Common myeloid progenitor, CD34-positive (primary cell): ENCODE data around the gene NECTIN4. TPM values are rescaled to one million over a fixed set of nuclear protein-coding genes. Genes with fewer than 3 reads are reported as not detected.

ENCODE experiments used
- CTCF ChIA-PET: fragments of 350-600 bp; sonication (Branson Sonifier 250); formaldehyde crosslinking; loops from one replicate; lab custom pipeline; 2021; ENCODE audit warnings: antibody characterized with exemption; lab: Charles Lee
- POLR2A ChIA-PET: fragments of 350-600 bp; sonication (Branson Sonifier 250); formaldehyde crosslinking; loops from one replicate; lab custom pipeline; 2021; ENCODE audit warnings: antibody characterized with exemption; lab: Charles Lee
- DNase-seq, 3 donors: peaks; one replicate each; pipeline versions ENCODE4 v3.0.0 to v3.0.0-alpha.2; 2013
- H3K27ac ChIP-seq, 2 experiments: 1 replicate in 1 of 2; 2 replicates in 1 of 2; pipeline ENCODE4 v1.7.0; 2013; ENCODE audit warnings: inconsistent platforms in 2 of 2, low read length in 2 of 2, mild to moderate bottlenecking in 2 of 2, low read depth in 1 of 2, moderate library complexity in 1 of 2; ENCODE audit not compliant: severe bottlenecking in 2 of 2, insufficient read depth in 1 of 2, poor library complexity in 1 of 2
- H3K27me3 ChIP-seq, 5 experiments: replicated peaks in 2 of 5; 1 replicate in 3 of 5; 2 replicates in 2 of 5; pipeline versions ENCODE4 v1.6.1 to v1.7.0; 2013; ENCODE audit warnings: low read length in 4 of 5, mild to moderate bottlenecking in 2 of 5, moderate library complexity in 2 of 5, inconsistent platforms in 1 of 5; ENCODE audit not compliant: insufficient read depth in 5 of 5, control insufficient read depth in 4 of 5
- H3K36me3 ChIP-seq, 4 experiments: 1 replicate in 2 of 4; 2 replicates in 2 of 4; pipeline versions ENCODE4 v1.6.1 to v1.7.0; 2013; ENCODE audit warnings: low read length in 3 of 4, control low read depth in 1 of 4, mild to moderate bottlenecking in 1 of 4; ENCODE audit not compliant: control insufficient read depth in 4 of 4, insufficient read depth in 4 of 4
- H3K4me1 ChIP-seq, 4 experiments: 1 replicate in 3 of 4; 2 replicates in 1 of 4; pipeline versions ENCODE4 v1.6.1 to v1.7.1; 2013; ENCODE audit warnings: low read length in 3 of 4, mild to moderate bottlenecking in 3 of 4, control low read depth in 1 of 4, inconsistent platforms in 1 of 4, moderate library complexity in 1 of 4; ENCODE audit not compliant: control insufficient read depth in 4 of 4, insufficient read depth in 4 of 4; ENCODE audit errors: control extremely low read depth in 1 of 4
- H3K4me3 ChIP-seq, 7 experiments: 1 replicate in 4 of 7; 2 replicates in 3 of 7; pipeline versions ENCODE4 v1.5.1 to v1.7.0; 2013; ENCODE audit warnings: mild to moderate bottlenecking in 7 of 7, low read length in 6 of 7, moderate library complexity in 6 of 7, inconsistent platforms in 2 of 7, low read depth in 2 of 7, control low read depth in 1 of 7; ENCODE audit not compliant: insufficient read depth in 4 of 7, control insufficient read depth in 1 of 7; ENCODE audit errors: extremely low read depth in 1 of 7
- H3K9me3 ChIP-seq, 5 experiments: 1 replicate in 4 of 5; 2 replicates in 1 of 5; pipeline versions ENCODE4 v1.6.1 to v1.7.1; 2013; ENCODE audit warnings: low read length in 4 of 5, mild to moderate bottlenecking in 2 of 5, inconsistent platforms in 1 of 5, low read depth in 1 of 5, moderate library complexity in 1 of 5; ENCODE audit not compliant: control insufficient read depth in 4 of 5, insufficient read depth in 2 of 5; ENCODE audit errors: control extremely low read depth in 1 of 5
- WGBS: methylation state at CpG from one replicate; pipeline ENCODE4 v1.1.5; 2013; ENCODE audit not compliant: insufficient coverage; 5-methylcytosine and 5-hydroxymethylcytosine counted together
- polyA plus RNA-seq: library from polyadenylated mRNA; unstranded; fragments of 120-200 nt; gene quantifications from one replicate; pipeline ENCODE4 v1.2.1, GENCODE V29; 2013

Gene NECTIN4
- polyA plus RNA-seq = not detected

DNA sequence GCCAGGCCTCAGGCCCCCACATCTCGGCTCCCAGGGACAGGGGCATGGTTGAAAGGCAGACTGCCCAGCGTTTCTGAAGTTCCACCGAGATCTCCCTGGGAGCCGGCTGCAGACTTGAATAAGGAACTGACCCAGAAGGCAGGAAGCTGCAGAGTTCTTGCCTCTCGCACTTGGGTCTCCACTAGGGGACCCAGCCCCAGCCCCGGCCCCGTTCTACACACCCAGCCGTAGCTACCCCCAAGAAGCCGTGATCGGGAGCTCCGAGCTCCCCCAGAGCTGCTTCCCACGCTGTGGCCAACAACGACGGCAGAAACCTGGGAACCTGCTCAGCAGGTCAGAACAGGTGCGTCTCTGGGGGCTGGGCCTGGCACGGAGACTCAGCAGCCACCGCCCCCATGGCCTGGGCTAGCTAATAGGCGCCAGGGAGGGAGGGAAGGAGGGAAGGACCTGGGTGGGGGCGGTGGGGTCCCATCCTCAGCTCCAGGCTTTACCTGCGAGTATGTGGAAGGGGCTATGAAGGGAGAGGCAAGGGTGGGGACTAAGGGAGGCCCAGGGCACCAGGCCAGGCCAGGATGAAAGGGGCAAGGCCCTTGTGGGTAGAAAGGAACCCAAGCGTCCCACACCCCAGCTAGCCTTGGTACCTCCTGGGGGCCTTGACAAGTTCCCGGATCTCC, at the start of gene NECTIN4:
TSS of gene NECTIN4 (minus strand) at position 308 of the 674 bp plus-strand sequence. CDS start at position 46, 262 bp downstream.
- no peak within 1 kb of the TSS for H3K27ac ChIP-seq
- DNase-seq = peak in 1 of 3 donors; percentile 37
- WGBS = 83% methylated on average over 18 of the region's 22 CpGs
- peaks cover 0 to 16% (median 2%) of the 10 kb centered on the region in 4 experiments for H3K4me1 ChIP-seq
- H3K36me3 ChIP-seq = no peaks in the 10 kb centered on the region
- ChIA-PET CTCF (interaction anchor here (0.6 to 2.1 kb wide), 10 partner anchors 8 to 89 kb away, joined by 3 to 11 read pairs (median 3); partner anchors contain the start of genes ARHGAP30 and F11R), POLR2A (no interaction called here)
- no peaks in the 10 kb centered on the region for H3K9me3 ChIP-seq
- H3K27me3 ChIP-seq = no peaks in the 10 kb centered on the region
- no peak within 1 kb of the TSS for H3K4me3 ChIP-seq

DNA sequence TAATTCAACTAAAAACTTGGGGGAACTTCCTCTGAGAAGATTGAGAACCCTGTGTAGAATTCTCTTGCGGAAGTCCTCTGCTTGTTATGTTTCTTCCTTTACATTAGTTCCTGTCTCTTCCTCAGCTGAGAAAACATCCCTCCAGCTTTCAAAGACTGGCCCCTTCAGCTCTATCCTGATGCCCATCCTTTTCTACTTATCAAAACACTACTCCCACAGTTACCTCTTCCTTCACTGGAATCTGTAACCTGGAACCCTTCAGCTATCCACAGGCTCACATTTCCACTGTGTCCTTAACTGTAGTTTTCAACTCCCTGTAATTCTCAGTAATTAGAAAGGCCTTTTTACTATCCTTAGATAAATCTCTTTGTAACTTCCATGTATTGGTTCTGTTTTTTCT, 49.1 kb upstream of the NECTIN4 start:
- Histone ChIP-seq H3K36me3 (peaks cover 0 to 2% (median 0%) of the 10 kb centered on the region in 4 experiments), H3K4me3 (no peak overlapping the region), H3K9me3 (no peaks in the 10 kb centered on the region), H3K4me1 (peaks cover 0 to 14% (median 4%) of the 10 kb centered on the region in 4 experiments), H3K27me3 (no peaks in the 10 kb centered on the region), H3K27ac (no peak overlapping the region)
- WGBS = no CpG with 5 or more reads among the region's 1 CpG
- no peak for DNase-seq
- ChIA-PET CTCF (interaction anchor here (0.8 to 11.2 kb wide), 23 partner anchors 9 to 148 kb away, joined by 3 to 118 read pairs (median 7); partner anchors contain the start of genes ARHGAP30, KLHDC9, NIT1 and PFDN2), POLR2A (no interaction called here)

DNA sequence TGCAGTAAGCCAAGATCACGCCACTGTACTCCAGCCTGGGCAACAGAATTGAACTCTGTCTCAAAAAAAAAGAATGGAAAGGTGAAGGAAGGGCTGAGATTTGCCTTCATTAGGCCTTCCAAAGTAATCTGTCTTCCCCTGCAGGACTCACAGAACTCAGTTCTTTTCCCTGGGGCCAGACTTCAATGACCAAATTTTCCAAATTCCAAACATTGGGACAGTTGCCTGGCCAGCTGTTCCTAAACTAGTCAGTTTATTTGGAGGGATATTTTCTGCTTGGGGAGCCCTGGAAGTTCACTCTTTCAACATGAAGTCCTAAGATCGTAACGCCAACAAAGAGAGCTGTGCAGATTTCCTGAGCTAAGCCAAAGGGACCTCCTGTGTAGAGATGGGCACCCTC, 48.5 kb upstream of the NECTIN4 start:
- Histone ChIP-seq H3K4me3 (no peak overlapping the region), H3K27ac (no peak overlapping the region), H3K27me3 (no peaks in the 10 kb centered on the region), H3K4me1 (peaks cover 0 to 17% (median 7%) of the 10 kb centered on the region in 4 experiments), H3K9me3 (no peaks in the 10 kb centered on the region), H3K36me3 (peaks cover 0 to 2% (median 0%) of the 10 kb centered on the region in 4 experiments)
- WGBS = 88% methylated on average over 1 of the region's 3 CpGs
- CTCF ChIA-PET = interaction anchor here (0.6 to 11.2 kb wide), 19 partner anchors 10 to 542 kb away, joined by 3 to 118 read pairs (median 7); partner anchors contain the start of genes ARHGAP30, KLHDC9, PPOX and UFC1
- POLR2A ChIA-PET = no interaction called here
- DNase-seq = no peak

DNA sequence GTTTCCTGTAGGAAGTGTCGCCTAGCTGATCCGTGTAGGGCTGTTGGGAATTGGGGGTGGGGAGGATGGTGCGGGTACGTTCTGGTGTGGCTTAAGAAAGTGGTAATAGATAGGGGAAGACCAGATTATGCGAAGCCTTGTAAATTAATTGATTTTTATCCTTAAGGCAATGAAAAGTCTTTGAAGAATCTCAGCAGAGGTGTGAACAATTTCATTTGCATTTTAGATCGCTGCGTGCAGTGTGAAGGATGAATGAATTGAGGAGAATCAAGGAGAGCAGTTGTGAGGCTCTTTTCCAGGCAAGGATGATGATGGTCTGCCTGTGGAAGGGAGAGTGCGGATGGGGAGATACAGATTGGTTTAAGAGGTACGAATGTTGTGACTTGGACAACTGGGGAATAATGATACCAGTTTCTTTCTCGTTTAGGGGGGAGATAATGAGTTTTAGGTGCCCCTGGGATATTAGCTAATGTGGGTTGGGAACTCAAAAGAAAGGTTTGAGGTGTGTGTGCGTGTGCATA, 43.9 kb upstream of the NECTIN4 start:
- WGBS = 17% methylated on average over 10 of the region's 11 CpGs
- H3K9me3 ChIP-seq = no peaks in the 10 kb centered on the region
- peak overlapping the region; percentile 85 to 92 for H3K27ac ChIP-seq
- ChIA-PET POLR2A (interaction anchor here (0.9 to 1.4 kb wide), 4 partner anchors 8 to 32 kb away, joined by 3 to 7 read pairs (median 4); partner anchors contain the start of genes NIT1 and PFDN2), CTCF (interaction anchor here (0.7 to 11.2 kb wide), 10 partner anchors 7 to 136 kb away, joined by 3 to 118 read pairs (median 4); partner anchors contain the start of genes ARHGAP30, KLHDC9, NIT1 and PFDN2)
- H3K27me3 ChIP-seq = no peaks in the 10 kb centered on the region
- peaks cover 3 to 21% (median 12%) of the 10 kb centered on the region in 4 experiments for H3K36me3 ChIP-seq
- DNase-seq = no peak
- H3K4me1 ChIP-seq = peaks cover 8 to 22% (median 17%) of the 10 kb centered on the region in 4 experiments
- peak overlapping the region; percentile 82 to 97 (median 95) for H3K4me3 ChIP-seq

DNA sequence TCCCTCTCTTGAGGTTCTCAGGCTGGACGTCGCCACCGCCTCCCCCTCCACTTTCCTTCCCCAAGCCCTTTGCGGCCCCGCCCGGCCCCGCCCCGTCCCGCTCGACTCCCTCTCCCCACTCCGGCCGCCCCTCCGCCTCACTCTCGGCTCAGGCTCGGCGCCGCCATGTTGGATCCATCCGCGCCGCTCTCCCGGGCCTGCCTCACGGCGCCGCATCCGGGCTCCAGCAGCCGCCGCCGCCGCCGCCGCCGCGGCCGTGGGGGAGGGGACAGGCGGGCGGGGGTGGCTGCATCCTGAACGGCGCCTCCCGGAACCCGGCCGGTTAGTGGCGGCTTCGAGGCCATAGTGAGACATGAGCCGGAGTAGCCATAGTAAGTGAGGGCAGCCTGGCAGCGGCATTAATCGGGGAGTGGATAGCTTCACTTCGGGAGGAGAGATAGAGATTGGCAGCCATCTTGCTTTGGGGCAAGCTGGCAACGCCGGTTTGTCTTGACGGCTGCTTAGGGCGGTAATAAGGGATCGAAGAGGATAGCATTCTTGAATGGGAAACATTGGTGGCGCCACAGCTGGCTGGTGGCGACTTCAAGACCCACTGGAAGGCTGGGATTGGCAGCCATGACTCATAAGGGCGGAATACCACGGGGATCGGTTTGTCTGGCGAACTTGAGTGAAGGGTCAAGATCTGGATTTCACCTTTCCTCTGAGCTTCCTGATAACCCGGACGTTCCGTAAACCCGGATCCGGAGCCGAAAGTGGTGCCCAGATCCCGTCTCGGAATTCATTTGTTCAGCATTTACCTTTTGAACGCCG, 43.3 kb upstream of the NECTIN4 start, which contains the start of gene DEDD:
TSS of gene DEDD (minus strand) at position 258 of the 810 bp plus-strand sequence. CDS start 8,205 bp downstream, outside the sequence.
- H3K4me3 ChIP-seq = peak within 1 kb of the TSS; percentile 82 to 97 (median 95)

More for the DNA sequence above, 43.3 kb upstream of the NECTIN4 start, which contains the start of gene DEDD:
- 0% methylated on average over 49 of the region's 68 CpGs for WGBS
- H3K27ac ChIP-seq = peak within 1 kb of the TSS; percentile 85 to 92
- H3K36me3 ChIP-seq = peaks cover 5 to 25% (median 16%) of the 10 kb centered on the region in 4 experiments
- peaks cover 10 to 29% (median 21%) of the 10 kb centered on the region in 4 experiments for H3K4me1 ChIP-seq
- POLR2A ChIA-PET = interaction anchor here (0.9 to 1.4 kb wide), 4 partner anchors 9 to 33 kb away, joined by 3 to 7 read pairs (median 4); partner anchors contain the start of genes NIT1 and PFDN2
- no peaks in the 10 kb centered on the region for H3K27me3 ChIP-seq
- no peaks in the 10 kb centered on the region for H3K9me3 ChIP-seq
- CTCF ChIA-PET = interaction anchor here (0.7 to 11.2 kb wide), 10 partner anchors 8 to 135 kb away, joined by 3 to 118 read pairs (median 4); partner anchors contain the start of genes ARHGAP30, KLHDC9, NIT1 and PFDN2
- DNase-seq = peak; percentile 97 to 98 (median 97)
